Measurements from ENCODE around the gene PTPRK.

The PTPRK gene

DNA sequence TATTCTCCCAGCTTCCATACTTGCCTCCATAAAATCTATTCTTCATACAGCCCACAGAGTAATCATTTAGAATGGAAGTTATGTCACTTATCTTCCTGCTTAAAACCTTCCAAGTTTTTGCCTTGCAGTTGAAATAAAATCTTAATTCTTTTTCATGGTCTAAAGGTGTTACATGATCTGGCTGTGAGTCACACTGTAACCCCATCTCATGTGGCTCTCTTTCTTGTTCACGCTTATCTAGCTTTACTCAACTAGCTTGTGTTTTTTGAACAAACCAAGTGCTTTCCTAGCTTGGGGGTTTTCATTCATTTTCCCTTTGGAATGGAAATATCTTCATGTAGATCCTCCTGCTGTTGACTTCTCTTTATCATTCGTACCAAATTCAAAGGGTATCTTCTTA is 596.0 kb downstream of the PTPRK start:
- no peak for DNase-seq (ENCODE audit: low read depth, low spot score)

- no peak for DNase-seq (ENCODE audit: low read depth, low spot score)
Measured at GRCh38 chr6:127924031-127924430, 596.4 kb downstream of the PTPRK start.

- no peak for DNase-seq (ENCODE audit: low read depth, low spot score)
Measured at GRCh38 chr6:127923135-127923534, 597.3 kb downstream of the PTPRK start.

- DNase-seq (ENCODE audit: low read depth, low spot score), result no peak
Measured at GRCh38 chr6:127921982-127922381, 598.4 kb downstream of the PTPRK start.

- DNase-seq (ENCODE audit: low read depth, low spot score), result no peak
Measured at GRCh38 chr6:127920804-127921203, 599.6 kb downstream of the PTPRK start.
